Inflammatory macrophage treated with lipopolysaccharide for 4 hours (primary cell): Measurements from ENCODE around the gene NOL9.
A peak's percentile ranks its signal among the peaks of the same experiment; 100 is the strongest.

Experiments
- DNase-seq: peaks from one replicate; pipeline ENCODE4 v3.0.0-alpha.2; 2020

Gene NOL9

DNA sequence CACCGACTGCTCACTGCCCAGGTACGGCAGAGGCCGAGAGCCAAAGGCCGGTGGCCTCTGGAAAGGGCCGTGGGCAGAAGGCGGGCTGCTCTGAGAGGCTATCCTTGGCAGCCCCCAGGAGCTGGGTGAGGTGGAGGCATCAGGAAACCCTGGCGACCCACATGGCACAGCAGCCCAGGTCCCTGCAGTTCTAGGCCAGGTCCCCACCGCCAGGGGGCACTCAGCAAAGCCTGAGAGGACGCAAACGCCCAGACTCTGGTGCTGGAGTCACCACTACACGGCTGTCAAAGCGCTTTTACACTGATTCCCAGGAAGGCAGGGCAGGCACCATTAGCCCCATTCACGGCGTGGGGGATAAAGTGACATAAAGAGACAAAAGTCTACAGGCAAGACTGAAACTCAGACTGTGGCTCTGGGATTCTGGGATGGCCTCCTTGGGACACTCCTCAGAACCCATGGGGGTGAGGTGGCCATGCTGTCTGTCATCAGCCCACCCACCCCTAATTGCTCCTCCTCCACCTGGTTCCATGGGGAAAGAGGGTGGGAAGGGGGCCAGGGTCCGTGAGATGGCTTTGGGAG, 67.8 kb downstream of the NOL9 start:
- peak; percentile 80 for DNase-seq

DNA sequence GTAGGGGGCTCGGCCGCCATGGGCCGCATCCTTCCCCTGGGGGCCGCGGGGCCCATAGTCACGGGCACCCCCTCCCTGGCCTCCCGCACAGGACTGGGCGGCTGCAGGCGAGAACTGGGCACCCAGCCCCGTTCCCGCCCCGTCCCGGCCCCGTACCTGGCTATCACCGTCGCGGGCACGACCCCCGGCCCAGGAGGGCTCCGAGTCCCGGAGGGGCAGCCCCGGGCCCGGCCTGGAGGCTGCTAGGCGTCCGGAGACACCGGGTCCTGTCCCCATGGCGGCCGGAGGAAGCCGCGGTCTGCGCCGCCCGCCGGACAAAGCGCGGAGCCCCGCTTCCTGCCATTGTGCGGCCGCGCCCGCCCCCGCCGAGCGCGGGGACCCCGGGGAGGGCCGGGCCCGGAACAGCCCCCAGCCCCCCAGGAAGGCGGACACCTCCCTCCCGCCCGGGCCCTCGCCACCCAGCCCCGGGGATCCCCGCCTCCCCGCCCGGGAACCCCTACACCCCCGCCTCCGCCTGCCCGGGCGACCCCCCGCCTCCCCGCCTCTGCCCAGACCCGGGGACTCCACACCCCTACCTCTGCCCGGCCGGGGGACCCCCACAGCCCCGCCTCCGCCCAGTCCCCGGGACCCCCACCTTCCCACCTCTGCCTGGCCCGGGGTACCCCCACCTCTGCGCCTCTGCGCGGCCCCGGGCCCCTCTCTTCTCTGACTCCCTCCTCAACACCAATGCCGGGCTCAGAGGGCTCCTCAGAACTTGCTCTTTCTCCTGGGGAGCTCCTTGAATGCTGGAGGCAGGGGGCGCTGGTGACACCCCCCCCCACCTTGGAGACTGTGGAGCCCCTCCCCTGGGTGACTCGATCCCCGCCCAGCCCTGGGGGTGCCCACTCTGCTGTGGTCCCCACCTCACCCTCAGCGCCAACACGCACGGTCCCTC, 68.9 kb downstream of the NOL9 start:
- no peak for DNase-seq

- no peak for DNase-seq
These were observed 69.5 kb downstream of the NOL9 start for GRCh38 chr1:6484826-6485167.

- no peak for DNase-seq
These were observed 70.6 kb downstream of the NOL9 start for GRCh38 chr1:6483761-6484117.

DNA sequence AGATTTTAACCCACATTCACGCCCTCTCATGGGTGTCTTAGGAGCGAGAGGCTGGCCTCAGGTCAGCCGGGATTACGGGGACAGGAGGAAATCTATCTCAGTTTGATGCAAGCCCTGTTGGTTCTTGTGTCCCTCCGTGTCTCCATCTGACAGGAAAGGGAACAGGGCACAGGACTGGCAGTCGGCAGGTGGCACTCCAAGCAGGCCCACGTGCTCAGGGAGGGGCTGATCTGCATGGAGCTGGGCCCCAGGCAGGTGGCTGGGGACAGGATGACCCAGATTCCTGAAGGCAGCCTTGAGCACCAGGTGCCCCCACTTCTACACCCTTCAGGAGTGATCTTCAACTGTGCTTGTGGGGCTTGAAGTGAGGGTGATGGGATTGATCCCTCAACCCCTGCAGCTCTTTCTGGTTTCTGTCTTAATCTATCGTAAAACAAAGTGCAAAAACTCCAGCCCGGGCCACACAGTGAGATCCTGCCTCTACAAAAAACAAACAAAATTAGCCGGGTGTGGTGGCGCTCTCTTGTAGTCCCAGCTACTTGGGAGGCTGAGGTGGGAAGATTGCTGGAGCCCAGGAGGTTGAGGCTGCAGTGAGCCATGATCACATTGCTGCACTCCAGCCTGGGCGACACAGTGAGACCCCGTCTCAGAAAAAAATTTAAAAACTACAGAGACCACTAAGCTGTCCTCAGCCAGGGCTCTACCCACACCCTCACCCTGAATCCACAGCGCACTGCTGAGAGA, 71.1 kb downstream of the NOL9 start:
- no peak for DNase-seq

DNA sequence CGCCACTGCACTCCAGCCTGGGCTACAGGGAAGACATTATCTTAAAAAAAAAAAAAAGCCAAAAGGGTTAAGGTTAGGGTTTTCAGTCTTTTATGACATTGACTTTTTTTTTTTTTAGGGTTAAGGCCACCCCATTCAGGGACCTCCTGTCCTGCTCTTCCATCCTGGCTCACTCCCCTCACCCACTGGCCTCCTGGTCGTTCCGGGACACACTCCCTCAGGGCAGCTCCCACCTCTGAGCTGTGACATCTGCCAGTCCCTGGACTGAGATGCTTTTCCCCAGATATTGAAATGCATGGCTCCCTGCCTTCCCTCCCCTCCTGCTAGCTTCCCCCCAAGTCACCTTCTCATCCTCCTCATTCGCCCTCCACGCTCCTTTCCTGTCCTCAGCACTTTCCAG, 72.5 kb downstream of the NOL9 start:
- DNase-seq: no peak

DNA sequence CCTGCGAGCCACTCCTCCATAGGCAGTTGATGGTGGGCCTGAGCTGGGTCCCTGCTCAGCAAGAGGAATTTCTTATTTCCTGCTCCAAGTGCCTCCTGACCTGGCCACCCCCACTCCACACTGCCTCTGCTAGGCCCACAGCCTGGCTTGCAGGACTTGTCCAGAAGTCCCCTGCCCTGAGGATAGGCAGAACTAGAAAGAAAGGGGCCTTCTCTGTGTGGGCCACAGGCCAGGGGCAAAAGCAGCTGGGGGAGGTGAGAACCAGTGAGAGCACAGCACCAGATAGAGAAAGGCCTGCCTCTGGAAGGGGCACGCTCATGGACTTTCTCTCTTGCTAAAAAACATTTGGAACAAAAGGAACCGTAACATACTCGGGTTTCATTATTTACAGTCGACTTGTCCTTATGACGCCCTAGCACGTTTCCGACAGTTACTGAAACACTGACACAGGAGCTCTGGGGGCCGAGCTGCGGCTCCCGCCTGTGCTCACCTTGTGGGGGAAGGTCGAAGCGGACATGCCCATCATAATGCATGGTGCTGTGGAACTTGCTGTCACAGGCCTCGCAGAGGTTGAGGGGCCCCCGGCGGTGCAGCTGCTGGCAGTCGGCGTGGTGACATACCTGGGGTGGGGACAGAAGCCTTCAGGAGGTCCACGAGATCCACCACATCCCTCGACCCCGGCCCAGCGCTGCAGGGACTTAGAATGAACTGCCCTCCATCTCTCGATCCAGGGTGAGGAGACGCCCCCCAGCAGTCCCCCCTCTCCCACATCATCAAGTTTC, 77.1 kb downstream of the NOL9 start:
- no peak for DNase-seq

GRCh38 chr1:6476483-6476882, 77.8 kb downstream of the NOL9 start:
- no peak for DNase-seq

DNA sequence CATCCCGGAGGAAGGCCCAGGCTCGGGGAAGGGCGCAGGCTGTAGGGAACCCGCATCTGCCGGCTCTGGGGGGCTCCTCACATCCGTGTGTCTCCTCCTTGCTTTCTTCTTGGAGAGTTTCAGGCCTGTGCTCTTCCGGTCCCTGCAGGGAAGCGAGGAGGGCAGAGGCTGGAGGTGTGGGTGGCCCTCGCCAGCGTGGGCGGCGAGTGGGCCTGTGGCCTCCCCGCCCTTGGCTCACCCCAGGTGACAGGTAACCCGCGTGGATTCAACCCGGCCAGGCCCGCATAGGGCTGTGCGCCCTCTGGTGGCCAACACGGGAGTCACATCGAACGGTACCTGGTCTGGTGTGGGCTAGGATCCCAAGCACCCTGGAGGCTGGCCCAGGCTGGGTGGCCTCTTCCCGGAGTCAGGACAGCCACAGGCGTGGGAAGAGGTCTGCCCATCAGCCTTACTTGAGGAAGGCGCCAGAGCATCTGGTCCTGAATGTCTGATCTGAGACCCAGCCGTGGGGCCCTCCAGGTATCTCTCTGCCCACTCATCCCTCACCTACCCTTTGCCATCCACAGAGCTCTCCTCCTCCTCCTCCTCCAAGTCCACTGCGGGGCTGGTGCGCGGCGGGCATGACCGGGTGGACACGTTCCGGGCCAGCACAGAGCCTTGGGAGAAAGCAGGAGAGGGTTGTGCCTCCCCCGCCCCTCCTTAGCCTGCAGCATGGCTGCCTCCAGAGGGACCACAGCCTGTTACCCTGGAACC, 78.8 kb downstream of the NOL9 start:
- DNase-seq: peak; percentile 40

GRCh38 chr1:6474815-6475282, 79.5 kb downstream of the NOL9 start:
- DNase-seq: no peak

DNA sequence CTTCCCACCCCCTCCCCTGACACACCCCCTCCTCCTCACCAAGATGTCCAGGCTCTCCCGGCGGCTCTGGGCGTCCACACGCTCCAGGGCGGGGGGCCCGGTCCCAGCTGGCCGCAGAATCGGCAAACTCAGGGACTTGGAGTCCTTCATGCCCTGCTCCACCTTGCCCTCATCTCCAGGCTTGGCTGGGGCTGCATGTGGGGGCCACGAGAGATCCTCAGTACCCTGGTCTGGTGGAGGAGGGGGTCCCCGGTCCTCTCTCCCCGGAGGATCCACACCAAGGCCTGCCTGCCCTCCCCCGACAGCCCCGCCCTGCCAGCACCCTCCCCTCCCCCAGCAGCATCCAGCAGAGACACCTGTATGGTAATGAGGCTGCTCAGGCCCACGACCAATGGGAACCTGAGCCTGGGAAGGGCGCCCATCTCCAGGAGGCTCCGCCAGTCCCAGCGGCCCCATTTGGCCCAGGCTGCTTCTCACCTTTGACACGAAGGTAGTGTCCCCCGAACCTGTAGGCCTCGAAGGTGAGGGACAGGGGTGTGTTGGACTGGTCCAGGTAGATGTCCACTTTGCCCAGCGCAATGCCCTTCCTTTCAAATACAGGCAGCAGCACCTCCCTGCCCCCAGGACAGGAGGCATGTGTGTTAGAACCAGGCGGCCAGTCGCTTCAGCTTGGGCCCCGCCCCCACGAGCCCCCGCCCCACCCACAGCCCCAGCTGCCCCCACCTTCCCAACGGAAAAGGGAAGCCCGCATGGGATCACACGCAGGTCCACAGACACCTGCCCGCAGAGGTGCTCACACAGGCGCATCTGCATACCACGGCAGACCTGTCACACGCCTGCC, 80.1 kb downstream of the NOL9 start:
- no peak for DNase-seq

GRCh38 chr1:6473156-6473555, 81.2 kb downstream of the NOL9 start:
- no peak for DNase-seq

- DNase-seq: no peak
These were observed 81.9 kb downstream of the NOL9 start for GRCh38 chr1:6472391-6472790.

DNA sequence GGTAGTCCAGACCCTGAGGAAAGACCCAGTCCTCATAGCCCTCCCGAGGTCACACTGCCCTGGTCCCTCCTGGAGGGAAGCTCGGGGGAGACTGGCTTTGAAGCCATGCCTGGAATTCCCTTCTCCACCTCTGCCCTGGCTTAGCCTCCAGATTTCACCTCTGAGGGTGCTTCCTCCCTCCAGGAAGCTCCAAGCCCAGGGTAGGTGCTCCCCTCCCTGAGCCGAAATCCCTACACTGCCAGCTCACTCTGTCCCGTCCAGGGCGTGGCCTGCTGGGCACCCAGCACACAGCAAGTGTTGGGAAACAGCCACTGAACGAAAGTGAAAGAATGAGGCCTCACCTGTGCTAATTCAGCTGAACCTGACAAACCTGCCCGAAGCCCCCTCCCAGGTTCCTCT, 82.3 kb downstream of the NOL9 start:
- no peak for DNase-seq
